GM19468 (cell line): ENCODE data around the gene KCNMB3.
A peak's percentile ranks its signal among the peaks of the same experiment; 100 is the strongest.
"Not testable (repeated sequence)": the region's sequence is repeated elsewhere in the genome, so short reads cannot be mapped to it uniquely, and the experiment has no call there.

Experiments
- ATAC-seq: cut with Tn5 transposase; IDR thresholded peaks from one replicate; pipeline ENCODE4 v1.9.1; 2021; ENCODE audit warnings: mild to moderate bottlenecking, moderate library complexity, moderate number of reproducible peaks; ENCODE audit not compliant: unreplicated experiment; ENCODE audit errors: extremely low read depth

KCNMB3 gene

DNA sequence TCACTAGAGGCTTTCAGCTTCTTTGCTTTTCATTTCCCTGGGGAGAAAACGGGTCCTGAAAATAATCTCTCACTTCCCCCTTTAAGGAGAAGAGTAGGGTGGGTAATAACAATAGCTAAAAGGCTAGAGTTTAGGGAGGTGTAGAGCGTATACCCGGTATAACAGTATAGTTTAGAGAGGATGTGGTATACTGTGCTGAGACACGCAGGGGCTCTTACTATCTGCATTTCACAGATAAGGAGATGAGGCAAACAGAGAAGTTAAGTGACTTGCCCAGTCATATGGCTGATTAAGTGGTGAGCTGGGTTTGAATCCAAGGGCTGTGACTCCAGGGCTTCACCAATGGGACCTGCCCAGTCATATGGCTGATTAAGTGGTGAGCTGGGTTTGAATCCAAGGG lies 15.0 kb upstream of the KCNMB3 start:
- peak; percentile 45 for ATAC-seq

DNA sequence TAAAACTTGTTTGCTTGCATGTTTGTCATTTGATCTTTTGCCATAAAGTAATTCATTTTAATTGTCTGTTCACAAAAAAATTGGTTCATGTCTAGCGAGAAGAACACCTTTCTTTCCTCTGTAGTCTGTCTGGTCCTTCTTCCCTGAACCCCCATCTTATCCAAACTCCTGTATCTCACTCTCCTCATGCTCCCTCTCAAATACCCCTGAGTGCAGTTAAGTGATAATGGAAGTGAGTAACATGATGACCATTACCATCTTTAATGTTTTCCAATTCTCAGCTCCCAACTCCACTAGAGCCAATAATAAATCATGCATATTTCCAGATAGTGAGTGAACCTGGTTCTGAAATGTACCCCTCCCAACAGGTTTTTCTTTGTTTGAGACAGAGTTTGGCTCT lies 14.2 kb upstream of the KCNMB3 start:
- no peak for ATAC-seq

DNA sequence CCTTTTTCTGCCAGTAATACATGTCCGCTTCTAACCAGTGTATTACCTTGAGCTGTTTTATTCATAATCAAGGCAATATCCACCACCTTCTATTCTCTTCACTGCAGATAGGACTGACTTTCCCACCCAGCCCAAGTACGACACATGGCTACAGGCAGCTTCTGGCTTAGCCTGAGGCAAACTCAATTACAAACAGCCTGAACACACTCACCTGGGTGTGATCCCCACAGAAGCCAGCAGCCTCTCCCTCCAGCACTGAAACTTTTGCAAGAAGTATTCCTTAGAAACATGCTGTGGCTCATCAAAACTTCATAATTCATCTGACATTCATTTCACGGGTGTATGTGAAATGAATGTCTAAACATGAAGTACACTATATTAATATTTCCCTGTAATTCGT lies 13.5 kb upstream of the KCNMB3 start:
- no peak for ATAC-seq

DNA sequence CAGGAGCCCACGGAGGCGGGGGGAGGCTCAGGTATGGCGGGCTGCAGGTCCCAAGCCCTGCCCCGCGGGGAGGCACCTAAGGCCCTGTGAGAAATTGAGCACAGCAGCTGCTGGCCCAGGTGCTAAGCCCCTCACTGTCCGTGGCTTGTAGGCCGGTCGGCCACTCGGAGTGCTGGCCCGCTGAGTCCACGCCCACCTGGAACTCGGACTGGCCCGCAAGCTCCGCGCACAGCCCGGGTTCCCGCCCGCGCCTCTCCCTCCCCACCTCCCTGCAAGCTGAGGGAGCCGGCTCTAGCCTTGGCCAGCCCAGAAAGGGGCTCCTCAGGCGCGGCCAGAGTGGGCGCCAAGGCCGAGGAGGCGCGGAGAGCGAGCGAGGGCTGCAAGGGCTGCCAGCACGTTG lies 12.2 kb upstream of the KCNMB3 start:
- no peak for ATAC-seq

DNA sequence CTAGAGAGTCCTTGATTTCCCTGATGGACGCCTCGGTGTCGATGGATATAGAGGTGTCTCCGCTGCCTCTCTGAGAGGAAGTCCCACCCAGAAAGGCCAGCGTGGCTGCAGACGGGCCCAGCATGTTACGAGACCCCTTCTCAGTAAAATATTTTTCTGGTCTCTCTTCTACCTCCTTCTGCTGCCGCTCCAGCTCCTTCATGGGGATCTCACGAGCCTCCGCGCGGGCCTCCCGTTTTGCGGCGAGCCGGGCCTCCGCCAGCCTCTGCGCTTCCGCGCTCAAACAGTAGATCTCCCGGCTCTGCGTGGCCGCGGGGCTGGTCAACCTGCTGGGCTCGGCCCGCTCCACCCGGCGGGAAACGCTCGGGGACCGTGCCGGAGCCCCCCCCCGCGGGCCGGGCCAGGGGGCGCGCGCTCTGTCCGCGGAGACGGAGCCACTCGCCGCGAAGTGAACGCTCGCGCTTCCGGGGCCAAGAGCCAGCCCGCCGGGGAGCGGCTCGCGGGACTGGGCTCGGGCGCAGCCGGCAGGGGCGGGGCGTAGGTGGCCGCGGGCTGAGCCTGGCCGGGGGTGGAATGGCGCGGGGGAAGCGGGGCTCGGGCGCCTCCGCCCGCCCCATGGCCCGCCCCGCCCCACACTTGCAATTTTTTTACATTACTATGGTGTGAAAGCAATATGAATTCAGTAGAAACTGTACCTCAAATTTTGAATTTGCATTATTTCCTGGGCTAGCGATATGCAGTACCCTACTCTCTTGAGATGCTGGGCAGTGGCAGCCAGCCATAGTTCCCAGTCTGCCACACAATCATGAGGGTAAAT lies 10.2 kb upstream of the KCNMB3 start:
- peak; percentile 79 for ATAC-seq

DNA sequence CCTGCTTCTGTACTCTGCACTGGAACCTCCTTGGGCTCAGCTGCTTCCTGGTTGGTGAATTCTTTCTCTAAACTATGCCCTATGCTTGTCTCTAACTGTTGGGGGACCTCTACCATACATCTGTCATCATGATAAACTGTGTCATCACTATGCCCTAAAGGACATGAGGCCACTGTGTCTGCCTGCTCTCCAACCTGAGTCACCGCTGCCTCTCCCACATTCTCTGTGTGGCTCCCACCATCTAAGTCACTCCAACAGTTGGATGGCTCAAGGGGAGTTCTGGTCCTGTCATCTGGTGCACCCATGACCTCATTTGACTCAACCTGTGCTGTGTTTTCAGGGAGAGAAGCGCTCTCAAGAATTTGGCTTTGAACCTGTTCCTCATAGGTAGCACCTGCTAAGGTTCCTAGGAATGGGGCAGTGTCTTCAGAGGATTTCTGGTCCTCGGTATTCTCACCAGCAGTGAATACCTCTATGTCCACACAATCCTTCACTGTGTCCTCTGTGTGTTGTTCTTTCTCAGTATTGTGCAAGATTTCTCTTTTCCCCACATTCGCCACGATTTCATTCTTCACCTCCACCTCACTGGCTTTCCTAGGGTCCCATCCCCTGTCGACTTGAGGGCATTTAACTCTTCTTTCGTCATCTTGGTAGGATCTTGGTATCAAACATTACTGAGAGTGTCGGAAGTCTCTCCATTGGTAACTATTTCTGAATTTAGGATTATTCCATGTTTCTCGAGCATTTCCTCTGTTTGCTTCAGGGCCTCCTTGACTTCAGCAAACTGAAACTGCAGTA lies 9.2 kb upstream of the KCNMB3 start:
- ATAC-seq, result not testable (repeated sequence)

DNA sequence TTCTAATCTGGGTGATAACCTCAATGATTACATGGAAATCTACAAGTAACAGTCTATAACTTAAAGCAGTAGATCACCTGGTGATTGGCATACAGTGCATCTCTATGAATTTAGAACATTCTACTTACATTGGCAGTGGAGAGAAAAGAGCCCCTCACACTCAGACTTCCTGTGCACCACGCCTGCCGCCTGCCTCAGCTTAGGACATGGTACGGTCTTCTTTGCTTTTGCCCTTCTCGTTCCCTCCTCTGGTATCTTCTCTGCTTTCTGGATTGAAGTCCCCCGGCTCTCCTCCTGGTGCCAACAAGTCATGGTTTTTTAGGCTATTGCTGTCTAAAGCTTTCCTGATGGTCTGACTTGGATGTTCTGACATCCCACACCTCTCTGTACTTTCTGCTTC lies 7.9 kb upstream of the KCNMB3 start:
- ATAC-seq, result no peak

DNA sequence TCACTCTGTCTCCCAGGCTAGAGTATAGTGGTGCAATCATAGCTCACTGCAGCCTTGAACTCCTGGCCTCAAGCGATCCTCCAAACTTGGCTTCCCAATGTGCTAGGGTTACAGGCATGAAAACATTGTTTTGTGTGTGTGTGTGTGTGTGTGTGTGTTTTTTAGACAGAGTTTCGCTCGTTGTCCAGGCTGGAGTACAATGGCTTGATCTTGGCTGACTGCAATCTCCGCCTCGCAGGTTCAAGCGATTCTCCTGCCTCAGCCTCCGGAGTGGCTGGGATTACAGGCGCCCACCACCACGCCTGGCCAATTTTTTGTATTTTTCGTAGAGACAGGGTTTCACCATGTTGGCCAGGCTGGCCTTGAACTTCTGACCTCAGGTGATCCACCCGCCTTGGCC lies 6.8 kb upstream of the KCNMB3 start:
- ATAC-seq, result not testable (repeated sequence)

DNA sequence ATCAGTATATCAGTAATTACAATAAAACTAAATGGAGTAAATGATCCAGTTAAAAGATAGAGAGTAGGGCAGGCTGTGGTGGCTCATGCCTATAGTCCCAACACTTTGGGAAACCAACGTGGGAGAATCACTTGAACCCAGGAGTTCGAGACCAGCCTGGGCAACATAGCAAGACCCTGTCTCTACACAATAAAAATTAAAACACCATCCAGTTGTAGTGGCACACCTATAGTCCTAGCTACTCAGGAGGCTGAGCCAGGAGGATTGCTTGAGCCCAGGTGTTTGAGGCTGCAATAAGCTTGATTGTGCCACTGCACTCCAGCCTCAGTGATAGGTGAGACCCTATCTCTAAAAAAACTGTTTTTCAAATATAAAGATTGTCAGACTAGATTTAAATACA lies 5.9 kb upstream of the KCNMB3 start:
- no peak for ATAC-seq

DNA sequence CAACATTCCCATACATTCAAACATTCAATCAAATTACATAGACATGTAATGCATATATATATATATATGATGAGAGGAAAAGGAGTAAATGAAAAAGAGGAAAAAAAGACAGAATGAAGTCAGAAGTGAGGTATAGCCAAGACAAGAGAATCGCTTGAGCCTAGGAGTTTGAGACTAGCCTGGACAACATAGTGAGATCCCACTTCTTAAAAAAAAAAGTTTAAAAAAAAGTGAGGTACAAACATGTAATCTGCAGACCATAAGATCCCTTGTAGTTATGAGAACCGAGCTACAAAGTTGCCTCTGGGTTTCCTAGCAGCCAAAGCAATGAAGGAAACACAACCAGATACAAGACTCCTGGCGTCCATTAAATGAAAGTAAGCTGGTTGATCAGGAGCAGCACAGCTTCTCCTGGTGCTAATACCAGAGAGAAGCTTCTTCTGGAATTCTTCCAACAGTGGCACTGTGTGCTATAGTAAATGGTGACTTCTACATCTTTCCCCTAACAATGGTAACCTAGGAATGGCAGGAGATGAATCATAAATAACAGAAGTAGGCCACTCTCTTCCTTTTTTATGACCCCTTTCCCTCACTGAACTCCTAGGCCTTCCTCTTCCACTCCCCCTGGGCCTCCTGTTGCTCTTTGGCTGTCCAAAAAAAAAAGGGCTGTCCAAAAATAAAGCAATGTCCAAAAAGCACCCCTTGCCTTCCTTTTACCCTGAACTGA lies 3.5 kb downstream of the KCNMB3 start:
- no peak for ATAC-seq

DNA sequence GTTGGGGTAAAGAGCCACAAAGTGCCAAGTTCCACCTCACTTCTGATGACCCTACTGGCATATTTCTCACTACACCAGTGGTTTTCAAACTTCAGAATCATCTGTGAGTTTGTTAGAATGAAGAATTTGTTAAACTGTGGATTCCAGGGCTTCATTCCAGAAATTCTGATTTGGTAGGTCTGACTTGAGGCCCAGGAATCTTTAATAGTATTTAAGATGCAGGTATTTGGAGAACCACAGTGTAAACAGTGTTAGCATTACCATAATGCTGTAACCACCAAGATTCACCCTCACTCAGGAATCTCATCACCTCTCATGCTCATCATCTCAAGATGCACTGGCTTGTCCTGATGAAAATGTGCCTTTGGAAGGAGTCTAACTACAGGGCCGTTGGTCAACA lies 6.0 kb downstream of the KCNMB3 start:
- ATAC-seq, result no peak

DNA sequence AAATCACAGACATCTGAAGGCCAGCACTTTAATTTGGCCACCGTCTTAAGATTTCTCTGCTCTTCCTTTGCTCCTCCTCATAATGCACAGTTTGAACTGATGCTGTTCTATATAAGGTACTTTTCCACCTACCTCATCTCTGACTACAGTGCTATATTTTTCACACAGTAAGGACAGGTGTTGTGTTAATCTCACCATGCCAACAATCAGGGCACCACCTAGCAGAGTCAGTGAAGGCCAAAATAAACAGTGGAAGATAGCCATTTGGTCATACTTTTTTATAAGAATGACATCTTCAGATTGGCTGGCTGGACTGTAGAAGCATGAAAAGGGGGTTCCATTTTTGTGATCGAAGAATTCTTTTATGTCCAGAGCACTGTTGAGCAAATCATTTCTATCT lies 8.1 kb downstream of the KCNMB3 start:
- ATAC-seq, result not testable (repeated sequence)

DNA sequence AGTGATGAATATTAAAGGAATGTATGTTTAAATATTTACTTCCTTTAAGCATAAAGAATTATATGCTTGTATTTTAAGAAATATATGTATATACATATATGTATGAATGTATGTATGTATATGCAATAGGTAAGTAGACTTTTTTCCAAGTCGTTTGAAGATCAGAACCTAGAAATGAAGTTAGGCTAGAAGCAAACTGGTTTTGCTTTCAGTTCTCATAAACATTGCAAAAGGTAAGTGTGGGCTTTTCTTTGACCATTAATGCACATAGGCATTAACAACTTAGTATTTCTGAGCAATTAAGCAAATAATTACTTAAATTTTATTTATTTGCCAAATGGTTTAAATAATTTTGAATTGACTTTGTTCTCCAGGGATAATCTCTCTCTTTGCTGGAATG lies 10.6 kb downstream of the KCNMB3 start:
- not testable (repeated sequence) for ATAC-seq

DNA sequence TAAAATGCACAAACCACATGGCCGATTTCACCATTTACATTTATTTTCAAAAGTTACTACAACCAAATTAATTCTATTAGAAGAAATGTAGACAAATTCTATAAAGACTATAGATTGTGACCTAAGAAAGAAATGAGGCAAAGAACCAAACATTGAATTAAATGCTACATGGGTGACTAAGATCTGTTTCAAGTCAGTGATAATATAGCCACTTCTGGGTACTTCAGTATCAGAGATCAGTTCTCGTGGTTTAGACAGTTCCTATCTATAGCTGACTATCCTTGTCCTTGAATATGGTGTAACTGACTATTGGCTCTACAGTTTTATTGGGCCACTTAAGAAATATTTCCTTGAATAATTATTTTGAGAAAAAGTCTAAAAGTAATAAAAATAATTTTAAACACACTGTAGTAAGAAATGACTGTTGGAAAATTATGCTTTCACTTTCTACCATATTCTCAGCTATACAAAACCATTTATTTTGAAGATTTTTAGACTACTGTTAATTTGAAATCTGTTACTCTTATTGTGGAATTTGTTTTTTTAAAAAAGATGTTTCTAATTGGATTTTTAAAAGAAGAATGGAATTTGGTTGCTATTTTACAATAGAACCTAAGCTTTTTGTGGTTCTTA lies 14.1 kb downstream of the KCNMB3 start:
- peak; percentile 50 for ATAC-seq

DNA sequence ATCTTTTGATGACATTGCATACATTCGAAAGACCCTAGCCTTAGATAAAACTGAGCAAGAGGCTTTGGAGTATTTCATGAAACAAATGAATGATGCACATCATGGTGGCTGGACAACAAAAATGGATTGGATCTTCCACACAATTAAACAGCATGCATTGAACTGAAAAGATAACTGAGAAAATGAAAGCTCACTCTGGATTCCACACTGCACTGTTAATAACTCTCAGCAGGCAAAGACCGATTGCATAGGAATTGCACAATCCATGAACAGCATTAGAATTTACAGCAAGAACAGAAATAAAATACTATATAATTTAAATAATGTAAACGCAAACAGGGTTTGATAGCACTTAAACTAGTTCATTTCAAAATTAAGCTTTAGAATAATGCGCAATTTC lies 16.7 kb downstream of the KCNMB3 start:
- no peak for ATAC-seq

DNA sequence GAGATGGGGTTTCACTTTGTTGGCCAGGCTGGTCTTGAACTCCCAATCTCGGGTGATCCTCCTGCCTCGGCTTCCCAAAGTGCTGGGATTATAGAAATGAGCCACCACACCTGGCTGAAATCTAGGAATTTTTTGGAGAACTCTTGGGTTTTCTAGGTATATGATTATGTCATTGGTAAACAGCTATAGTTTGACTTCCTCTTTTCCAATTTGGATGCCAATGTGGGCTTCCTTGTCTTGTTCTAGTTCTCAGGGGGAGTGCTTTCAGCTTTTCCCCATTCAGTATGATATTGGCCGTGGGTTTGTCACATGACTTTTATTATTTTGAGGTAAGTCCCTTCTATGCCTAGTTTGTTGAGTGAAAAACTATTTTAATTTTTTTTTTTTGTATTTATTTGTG lies 17.9 kb downstream of the KCNMB3 start:
- ATAC-seq, result no peak

DNA sequence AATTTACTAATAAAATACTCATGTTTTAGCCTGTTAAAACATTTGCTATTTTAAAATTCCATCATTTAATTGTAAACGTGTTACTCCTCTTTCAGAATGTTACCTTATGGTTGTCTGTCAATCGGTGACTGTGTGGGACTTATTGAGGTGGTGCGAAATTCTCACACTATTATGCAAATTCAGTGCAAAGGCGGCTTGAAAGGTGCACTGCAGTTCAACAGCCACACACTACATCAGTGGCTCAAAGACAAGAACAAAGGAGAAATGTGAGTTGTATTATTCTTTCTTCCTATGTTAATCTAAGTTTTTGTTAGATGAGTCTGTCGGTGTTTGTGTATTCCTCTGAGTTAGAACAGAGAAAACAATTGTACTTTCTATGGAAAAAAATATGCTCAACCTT lies 21.7 kb downstream of the KCNMB3 start:
- no peak for ATAC-seq

DNA sequence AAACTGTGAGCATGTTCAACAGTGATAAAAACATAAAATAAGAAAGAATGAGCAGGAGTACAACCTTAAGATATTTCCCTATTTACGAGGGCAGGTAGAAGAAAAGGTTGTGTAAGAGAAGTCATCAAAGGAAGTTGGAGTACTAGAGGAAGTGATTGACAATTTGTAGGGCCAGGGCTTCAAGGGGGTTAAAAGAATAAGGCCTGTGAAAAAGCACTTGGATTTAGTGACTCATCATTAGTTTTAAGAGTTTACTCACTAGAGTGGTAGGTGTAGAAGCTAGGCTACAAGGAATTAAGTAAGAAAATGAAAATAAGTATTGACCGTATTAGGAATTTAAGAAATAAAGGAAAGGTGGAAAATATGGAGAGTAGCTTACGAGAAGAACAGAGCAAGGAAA lies 23.6 kb downstream of the KCNMB3 start:
- no peak for ATAC-seq

DNA sequence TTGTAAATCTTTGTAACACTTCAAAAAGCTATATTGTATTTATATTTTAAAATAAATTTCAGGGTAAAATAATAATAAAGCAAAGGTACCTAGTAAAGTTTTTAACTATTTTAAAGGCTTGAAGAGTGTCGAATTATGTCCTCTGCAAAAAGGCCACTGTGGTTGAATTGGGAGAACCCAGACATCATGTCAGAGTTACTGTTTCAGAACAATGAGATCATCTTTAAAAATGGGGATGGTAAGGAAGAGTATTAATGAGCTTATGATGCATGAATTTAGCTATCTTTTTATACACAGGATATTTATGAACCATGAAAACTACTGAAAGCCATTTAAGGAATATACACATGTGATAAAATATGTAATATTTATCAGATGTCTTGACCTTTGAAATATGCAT lies 26.3 kb downstream of the KCNMB3 start:
- no peak for ATAC-seq

DNA sequence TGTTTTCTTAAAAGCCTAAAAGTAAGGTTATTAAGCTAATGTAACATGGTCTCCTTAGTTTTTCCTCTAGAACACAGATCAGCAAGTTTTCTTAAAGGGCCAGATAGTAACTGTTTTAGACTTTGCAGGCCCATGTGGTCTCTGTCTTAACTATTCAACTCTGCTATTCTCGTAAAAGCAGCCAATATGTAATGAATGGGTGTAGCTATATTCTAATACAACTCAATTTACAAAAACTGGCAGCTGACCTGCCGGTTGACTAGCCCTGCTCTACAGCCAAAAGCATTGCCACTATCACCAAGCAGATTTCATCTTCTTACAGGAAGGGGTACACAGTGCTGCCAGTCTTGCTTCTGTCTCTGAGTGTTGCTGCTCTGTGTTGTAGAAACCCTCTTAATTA lies 27.4 kb downstream of the KCNMB3 start:
- no peak for ATAC-seq

DNA sequence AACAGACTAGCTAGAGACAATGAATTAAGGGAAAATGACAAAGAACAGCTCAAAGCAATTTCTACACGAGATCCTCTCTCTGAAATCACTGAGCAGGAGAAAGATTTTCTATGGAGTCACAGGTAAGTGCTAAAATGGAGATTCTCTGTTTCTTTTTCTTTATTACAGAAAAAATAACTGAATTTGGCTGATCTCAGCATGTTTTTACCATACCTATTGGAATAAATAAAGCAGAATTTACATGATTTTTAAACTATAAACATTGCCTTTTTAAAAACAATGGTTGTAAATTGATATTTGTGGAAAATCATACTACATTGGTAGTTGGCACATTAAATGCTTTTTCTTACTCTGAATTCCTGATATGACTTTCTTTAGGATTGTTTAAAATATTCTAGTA lies 32.7 kb downstream of the KCNMB3 start:
- ATAC-seq, result not testable (repeated sequence)
